ENCODE data around the gene KIF27. TPM values are rescaled to one million over a fixed set of nuclear protein-coding genes. Genes with fewer than 3 reads are reported as not detected.

Gene KIF27
- total and polyA plus RNA-seq, 10 of the 15 experiments (the other 5 are each of a cell fraction or from before 2014, with no cell fraction given): 0.64 to 3.3 (median 1.3) TPM

DNA sequence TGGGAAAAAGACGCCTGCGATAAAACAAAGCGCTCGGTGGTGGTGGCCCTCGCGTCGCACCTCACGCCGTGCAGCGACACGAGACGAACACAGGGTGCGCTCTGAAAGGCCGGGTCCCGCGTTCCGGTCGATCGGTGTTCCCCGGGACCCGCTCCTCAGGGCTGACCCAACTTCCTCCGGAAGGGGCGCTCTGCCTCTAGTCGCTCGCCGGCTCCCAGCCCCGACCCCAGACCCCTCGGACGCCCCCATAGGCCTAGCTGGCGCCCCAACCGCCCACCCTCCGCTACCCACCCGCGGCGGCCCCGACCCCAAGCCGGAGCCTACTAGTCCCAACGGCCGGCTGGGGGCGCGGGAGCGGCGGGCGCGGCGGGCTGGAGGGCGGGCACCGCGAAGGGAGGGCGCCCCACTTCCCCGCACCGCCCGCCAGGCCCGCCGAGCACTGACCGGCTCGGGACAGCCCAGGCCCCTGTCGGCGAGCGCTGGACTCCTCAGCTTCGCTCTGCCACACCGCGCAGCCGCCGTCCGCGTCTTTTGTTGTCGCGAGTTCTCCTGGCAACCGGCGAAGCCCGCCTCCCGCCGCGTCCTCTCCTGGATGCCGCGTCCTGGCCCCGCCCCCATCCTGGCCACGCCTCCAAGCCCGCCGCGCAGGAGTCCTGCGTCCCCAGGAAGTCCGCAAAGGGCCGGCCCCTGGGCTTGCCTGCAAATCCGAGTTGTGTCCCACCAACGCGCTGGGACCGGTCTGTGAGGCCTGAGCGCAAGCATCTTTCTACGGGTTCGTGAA is at the start of gene KIF27 (continued):
- TF ChIP-seq, protein P1, sequence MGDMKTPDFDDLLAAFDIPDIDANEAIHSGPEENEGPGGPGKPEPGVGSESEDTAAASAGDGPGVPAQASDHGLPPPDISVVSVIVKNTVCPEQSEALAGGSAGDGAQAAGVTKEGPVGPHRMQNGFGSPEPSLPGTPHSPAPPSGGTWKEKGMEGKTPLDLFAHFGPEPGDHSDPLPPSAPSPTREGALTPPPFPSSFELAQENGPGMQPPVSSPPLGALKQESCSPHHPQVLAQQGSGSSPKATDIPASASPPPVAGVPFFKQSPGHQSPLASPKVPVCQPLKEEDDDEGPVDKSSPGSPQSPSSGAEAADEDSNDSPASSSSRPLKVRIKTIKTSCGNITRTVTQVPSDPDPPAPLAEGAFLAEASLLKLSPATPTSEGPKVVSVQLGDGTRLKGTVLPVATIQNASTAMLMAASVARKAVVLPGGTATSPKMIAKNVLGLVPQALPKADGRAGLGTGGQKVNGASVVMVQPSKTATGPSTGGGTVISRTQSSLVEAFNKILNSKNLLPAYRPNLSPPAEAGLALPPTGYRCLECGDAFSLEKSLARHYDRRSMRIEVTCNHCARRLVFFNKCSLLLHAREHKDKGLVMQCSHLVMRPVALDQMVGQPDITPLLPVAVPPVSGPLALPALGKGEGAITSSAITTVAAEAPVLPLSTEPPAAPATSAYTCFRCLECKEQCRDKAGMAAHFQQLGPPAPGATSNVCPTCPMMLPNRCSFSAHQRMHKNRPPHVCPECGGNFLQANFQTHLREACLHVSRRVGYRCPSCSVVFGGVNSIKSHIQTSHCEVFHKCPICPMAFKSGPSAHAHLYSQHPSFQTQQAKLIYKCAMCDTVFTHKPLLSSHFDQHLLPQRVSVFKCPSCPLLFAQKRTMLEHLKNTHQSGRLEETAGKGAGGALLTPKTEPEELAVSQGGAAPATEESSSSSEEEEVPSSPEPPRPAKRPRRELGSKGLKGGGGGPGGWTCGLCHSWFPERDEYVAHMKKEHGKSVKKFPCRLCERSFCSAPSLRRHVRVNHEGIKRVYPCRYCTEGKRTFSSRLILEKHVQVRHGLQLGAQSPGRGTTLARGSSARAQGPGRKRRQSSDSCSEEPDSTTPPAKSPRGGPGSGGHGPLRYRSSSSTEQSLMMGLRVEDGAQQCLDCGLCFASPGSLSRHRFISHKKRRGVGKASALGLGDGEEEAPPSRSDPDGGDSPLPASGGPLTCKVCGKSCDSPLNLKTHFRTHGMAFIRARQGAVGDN (IDR thresholded peaks at IDR 0.05): peak; percentile 70; the same call in 1 of the 2 replicates
- TF ChIP-seq, protein P2, sequence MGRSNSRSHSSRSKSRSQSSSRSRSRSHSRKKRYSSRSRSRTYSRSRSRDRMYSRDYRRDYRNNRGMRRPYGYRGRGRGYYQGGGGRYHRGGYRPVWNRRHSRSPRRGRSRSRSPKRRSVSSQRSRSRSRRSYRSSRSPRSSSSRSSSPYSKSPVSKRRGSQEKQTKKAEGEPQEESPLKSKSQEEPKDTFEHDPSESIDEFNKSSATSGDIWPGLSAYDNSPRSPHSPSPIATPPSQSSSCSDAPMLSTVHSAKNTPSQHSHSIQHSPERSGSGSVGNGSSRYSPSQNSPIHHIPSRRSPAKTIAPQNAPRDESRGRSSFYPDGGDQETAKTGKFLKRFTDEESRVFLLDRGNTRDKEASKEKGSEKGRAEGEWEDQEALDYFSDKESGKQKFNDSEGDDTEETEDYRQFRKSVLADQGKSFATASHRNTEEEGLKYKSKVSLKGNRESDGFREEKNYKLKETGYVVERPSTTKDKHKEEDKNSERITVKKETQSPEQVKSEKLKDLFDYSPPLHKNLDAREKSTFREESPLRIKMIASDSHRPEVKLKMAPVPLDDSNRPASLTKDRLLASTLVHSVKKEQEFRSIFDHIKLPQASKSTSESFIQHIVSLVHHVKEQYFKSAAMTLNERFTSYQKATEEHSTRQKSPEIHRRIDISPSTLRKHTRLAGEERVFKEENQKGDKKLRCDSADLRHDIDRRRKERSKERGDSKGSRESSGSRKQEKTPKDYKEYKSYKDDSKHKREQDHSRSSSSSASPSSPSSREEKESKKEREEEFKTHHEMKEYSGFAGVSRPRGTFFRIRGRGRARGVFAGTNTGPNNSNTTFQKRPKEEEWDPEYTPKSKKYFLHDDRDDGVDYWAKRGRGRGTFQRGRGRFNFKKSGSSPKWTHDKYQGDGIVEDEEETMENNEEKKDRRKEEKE (IDR thresholded peaks at IDR 0.05): 0 out of 2 replicates have a peak, but pooled peaks have one; percentile 31
- TF ChIP-seq TAF1 (IDR thresholded peaks at IDR 0.05; ENCODE audit: borderline replicate concordance, low read depth, low read length) (peak; percentile 53; the same call in 1 of the 2 replicates), TCF7 (IDR thresholded peaks at IDR 0.05; ENCODE audit: borderline replicate concordance) (no peak), STAT3 (IDR thresholded peaks at IDR 0.05; ENCODE audit: low read depth, low read length) (no peak), IKZF1 (conservative IDR thresholded peaks at IDR 0.05) (peak; percentile 76), POU2F2 (IDR thresholded peaks at IDR 0.05; ENCODE audit: borderline replicate concordance, low read depth, low read length) (peak; percentile 83; the same call in 2 of the 3 replicates), NR2C1 (IDR thresholded peaks at IDR 0.05) (0 out of 2 replicates have a peak, but pooled peaks have one; percentile 23), MTA3 (IDR thresholded peaks at IDR 0.05; ENCODE audit: borderline replicate concordance, low read length) (no peak; the same call in 1 of the 2 replicates), BHLHE40 (IDR thresholded peaks at IDR 0.05; ENCODE audit: borderline replicate concordance in 1 of 2, low read depth in 2 of 2, low read length in 1 of 2) (peak; percentile 63 to 79), NRF1 (conservative IDR thresholded peaks at IDR 0.05; ENCODE audit: low read depth, low read length) (peak; percentile 42), TCF12 (IDR thresholded peaks at IDR 0.05; ENCODE audit: low read depth, low read length) (0 out of 2 replicates have a peak, but pooled peaks have one; percentile 69), MYB (IDR thresholded peaks at IDR 0.05; ENCODE audit: borderline replicate concordance, low read depth, low read length) (no peak), SIN3A (IDR thresholded peaks at IDR 0.05; ENCODE audit: low read depth, low read length) (peak; percentile 44; the same call in 1 of the 2 replicates), RELA (IDR thresholded peaks at IDR 0.05; ENCODE audit: borderline replicate concordance, partially characterized antibody) (no peak), SRF (IDR thresholded peaks at IDR 0.05; ENCODE audit: low read depth in 2 of 2, low read length in 2 of 2) (0 out of 4 replicates have a peak, but pooled peaks of 1 of the 2 experiments have one; percentile 44), NR2F1 (conservative IDR thresholded peaks at IDR 0.05) (peak; percentile 72), GABPA (IDR thresholded peaks at IDR 0.05; ENCODE audit: low read depth) (peak; percentile 78), EGR1 (IDR thresholded peaks at IDR 0.05; ENCODE audit: borderline replicate concordance in 1 of 2, low read depth in 2 of 2, low read length in 2 of 2) (peak in 1 of 2 experiments; percentile 16; a peak in 2 of 3 replicates)
- TF ChIP-seq, protein P3, sequence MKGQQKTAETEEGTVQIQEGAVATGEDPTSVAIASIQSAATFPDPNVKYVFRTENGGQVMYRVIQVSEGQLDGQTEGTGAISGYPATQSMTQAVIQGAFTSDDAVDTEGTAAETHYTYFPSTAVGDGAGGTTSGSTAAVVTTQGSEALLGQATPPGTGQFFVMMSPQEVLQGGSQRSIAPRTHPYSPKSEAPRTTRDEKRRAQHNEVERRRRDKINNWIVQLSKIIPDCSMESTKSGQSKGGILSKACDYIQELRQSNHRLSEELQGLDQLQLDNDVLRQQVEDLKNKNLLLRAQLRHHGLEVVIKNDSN (IDR thresholded peaks at IDR 0.05; ENCODE audit: borderline replicate concordance, extremely low read length, insufficient read depth, low read depth, low read length): no peak
- TF ChIP-seq, protein P4, sequence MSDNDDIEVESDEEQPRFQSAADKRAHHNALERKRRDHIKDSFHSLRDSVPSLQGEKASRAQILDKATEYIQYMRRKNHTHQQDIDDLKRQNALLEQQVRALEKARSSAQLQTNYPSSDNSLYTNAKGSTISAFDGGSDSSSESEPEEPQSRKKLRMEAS (IDR thresholded peaks at IDR 0.05; ENCODE audit: low read depth, low read length): peak; percentile 79

Measured in GM12878 (cell line).